DMS53 treated with DMSO at 0.1 percent for 48 hours (cell line): Measurements from ENCODE around the gene CKB.

Experiments
- DNase-seq: peaks from one replicate; lab custom pipeline; 2025; ENCODE audit not compliant: unreplicated experiment; lab: John Stamatoyannopoulos, UW

Gene CKB

DNA sequence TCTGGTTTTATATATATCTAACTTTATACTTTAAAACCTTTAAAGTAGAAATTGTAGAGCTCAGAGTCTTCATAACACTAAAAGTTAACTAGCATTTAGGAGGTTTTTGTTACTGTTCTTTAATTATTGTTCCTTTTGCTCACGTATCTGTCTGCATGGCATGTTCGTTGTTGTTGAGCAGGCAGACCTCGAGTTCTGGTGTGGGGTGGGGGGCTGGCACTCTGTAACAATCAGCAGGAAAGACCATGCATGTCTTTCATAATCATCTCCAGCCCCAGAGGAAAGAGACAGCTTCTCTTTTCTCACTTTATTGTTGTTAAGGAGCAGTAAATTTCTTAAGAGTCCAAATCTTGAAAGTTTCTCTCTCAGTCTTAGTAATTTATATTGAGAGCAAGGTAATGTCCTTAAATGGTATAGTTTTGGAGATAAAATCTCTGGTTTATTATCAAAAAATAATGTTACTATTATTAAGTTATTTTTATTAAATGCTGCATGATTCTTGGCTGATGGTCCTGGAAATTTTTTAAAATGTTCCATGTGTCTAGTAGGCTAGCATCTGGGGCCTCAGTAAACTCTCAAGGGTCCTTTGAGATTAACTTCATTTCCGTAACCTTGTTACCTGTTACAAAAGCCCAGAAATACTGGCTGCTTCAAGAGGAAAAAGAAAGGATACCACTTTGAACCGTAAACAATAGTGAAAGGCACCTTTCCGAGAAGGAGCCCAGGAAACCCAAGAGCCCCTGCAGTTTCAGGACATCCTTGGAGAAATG, 30.3 kb downstream of the CKB start:
- DNase-seq = no peak

DNA sequence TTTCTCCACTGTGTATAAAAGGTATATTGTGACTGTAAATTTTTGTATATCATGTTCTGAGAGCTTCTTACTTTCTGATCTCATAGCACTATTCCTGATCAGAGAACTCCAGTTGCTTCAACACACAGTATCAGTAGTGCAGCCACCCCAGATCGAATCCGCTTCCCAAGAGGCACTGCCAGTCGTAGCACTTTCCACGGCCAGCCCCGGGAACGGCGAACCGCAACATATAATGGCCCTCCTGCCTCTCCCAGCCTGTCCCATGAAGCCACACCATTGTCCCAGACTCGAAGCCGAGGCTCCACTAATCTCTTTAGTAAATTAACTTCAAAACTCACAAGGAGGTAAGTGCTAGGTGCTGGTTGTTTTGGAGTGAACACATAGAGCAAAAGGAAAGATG, 30.9 kb downstream of the CKB start:
- DNase-seq = no peak

DNA sequence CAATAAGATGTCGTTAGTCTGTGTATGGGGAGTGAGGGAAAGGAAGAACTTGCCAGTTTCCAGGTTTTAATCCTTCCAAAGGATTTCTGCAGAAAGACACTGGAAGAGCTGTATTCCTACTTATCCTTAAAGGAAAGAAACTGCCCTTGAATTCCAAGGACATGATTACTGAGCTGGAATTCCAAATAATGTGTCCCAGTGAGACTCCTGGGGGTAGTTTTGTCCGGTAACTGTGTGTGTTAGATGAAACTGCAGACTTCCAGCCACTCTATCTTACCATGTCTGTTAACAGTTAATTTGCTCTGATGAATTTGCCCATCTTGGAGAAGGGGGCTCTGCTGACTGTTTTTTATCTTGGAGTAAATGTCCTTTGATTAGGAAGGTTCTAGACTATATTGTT, 33.0 kb downstream of the CKB start:
- no peak for DNase-seq

DNA sequence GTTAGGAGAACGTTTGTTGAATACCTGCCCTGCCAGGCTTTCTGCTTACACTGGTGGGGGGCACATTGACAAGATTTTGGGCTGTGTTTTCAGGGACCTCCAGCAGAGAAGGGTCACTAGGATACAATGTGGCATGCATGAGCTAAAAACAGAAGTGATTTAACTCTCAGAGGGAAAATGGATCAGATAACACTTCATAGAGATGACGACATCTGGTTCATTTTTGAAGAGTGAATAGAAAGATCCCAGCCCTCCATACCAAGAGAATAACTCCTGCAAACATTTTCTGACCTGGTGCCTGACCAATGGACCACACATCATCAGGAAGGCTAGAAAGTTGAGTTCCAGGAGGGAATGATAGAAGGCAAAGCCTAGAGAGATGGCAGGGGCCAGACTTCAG, 33.7 kb downstream of the CKB start:
- DNase-seq = no peak

DNA sequence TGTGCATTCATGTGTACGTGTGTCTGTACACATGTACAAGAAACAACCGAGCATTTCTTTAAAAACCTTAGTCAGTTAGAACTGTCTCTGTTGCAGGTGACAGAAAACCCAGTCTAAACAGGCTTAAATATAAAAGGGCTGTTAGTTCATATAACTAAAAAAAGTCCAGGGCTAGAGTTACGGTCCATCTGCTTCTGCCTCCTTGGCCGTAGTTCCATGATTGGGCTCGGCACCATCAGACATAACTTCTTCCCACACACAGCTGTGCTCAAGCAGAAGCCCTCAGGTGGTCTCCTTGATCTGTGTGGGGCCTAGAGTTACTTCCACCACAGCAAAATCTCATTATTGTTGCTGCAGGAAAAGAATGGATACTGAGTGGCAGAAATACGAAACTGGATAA, 34.6 kb downstream of the CKB start:
- DNase-seq = no peak

DNA sequence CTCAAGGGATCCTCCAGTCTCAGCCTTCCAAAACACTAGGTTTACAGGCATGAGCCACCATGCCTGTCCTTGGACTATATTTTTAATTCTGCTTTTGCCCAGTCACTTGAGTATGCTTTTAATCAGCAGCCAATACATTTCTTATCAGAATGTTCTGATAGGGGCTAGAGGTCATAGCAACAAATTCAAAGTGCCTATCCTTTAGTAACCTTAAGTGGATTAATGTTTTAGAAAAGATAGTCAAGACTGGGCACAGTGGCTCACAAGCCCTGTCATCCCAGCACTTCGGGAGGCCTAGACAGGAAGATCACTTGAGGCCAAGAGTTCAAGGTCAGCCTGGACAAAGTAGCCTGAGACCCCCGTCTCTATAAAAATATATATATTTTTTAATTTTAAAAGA, 37.1 kb downstream of the CKB start:
- no peak for DNase-seq

DNA sequence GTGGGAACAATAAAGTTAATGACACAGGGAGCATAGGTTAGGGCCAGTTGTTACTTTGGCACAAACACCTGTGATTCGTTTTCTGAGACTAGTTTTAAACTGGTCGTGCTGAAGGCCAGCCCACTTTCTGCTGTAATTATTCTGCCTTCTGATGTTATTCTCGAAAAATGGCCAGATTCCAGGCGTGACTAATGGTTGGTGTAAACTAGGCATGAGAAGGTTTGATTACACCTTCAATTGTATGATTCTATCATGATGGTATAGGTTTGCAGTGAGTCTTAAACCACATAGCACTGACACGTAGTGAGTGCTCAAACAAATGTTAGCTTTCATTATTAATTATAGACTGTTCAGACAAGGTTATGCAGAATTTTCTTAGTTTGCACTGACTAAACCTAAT, 39.0 kb downstream of the CKB start:
- no peak for DNase-seq

DNA sequence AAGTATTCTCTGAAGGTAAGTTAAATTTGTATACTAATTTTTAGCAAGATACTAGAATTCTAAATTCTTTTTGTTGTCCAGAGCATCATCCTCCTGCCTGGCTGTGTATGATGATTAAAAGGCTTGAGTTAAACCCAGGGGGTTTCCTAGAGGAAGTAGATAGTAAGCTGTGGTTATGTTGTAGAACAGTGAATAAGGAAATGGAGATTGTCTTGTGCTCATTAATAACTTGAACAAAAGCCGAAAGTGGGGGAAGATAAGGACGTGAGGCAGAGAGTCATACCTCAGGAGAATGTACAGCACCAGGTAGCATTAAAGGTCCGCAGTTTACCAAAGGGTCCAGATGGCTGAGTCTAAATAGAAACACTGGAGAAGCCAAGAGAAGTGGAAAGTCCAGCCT, 42.0 kb downstream of the CKB start:
- DNase-seq = no peak

DNA sequence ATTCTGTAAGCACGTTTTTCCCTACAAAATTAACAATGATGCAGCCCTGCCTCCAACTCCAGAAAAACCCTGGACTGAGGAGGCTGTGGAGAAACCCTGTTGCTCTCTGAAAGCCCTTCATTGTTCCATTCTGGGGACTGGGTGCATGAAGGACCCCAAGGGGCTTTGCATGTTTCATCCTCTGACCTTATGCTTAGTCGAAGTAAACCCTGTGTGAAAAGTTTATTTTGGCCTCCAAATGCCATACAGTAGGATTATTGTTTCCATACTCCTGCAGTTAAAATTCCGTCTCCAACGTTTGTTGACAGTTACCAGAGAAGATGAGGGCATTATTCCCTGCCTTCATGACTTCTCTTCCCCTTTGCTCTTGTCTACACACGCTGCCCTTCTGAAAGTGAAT, 46.0 kb downstream of the CKB start:
- DNase-seq = no peak

DNA sequence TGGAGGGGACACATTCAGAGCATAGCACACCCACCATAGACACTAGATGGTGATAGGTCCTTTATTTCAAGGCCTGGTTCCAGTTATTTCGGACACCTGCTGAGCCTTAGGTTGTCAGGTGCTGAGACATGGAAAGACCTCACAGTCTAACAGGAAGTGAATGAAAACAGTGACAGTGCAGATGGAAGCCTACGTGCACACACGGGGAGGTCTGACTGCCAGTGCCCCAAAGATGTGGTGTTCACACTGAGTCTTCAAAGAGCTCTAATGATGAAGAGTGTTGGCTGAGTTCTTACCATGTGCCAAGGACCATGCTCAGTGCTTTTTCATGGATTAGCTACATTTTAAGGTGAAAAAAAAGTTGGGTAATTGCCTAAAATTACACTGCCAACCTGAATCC, 46.6 kb downstream of the CKB start:
- DNase-seq = no peak

DNA sequence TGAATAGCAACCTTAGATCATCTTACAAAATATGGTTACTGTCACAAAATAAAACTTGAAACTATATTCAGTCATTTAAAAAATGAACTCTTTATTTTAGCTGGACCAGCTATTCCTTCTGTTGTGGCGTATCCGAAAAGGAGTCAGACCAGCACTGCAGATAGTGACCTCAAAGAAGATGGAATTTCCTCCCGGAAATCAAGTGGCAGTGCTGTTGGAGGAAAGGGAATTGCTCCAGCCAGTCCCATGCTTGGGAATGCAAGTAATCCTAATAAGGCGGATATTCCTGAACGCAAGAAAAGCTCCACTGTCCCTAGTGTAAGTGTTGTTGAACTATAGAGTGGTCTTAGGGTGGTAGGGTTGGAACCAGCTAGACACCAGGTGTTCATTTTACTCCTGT, 47.7 kb downstream of the CKB start:
- no peak for DNase-seq

DNA sequence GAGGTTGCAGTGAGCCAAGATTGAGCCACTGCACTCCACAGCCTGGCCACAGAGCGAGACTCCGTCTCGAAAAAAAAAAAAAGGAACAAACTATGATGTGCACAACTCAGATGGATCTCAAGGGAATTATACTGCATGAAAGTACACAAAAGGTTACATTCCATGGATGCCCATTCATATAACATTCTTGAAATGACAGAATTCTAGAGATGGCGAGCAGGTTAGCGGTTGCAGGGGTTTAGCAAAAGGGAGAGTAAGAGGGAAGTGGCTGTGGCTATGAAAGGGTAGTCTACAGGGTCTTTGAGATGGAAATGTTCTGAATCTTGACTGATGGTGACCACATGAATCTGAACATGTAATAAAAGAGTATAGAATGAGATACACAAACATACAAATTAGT, 49.7 kb downstream of the CKB start:
- no peak for DNase-seq
